Femur (tissue), 1 donor: ENCODE results near the gene TBX18.

Experiments used
- DNase-seq: peaks from one replicate; pipeline ENCODE4 v3.0.0-alpha.2; 2017

Gene TBX18

GRCh38 chr6:84743616-84744015 lies 20.8 kb downstream of the TBX18 start:
- no peak for DNase-seq

- DNase-seq, result no peak
These were observed 24.0 kb downstream of the TBX18 start for GRCh38 chr6:84740385-84740784.

DNA sequence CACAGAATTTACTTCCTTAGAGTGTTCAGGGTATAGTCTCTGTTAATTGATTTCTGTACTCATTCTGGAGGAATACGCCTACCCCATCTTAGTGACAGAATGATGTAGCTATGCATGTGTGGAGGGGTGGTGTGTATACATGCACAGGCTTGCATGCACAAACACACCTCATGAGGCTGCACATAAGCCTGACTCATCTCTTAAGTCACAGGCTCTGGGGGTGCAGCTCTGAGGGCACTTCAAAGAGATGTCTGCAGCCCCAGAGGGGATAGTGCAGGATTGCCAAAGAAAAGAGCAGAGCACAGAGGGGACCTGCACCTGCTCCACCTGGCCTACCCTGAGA lies 24.6 kb downstream of the TBX18 start:
- DNase-seq, result no peak

DNA sequence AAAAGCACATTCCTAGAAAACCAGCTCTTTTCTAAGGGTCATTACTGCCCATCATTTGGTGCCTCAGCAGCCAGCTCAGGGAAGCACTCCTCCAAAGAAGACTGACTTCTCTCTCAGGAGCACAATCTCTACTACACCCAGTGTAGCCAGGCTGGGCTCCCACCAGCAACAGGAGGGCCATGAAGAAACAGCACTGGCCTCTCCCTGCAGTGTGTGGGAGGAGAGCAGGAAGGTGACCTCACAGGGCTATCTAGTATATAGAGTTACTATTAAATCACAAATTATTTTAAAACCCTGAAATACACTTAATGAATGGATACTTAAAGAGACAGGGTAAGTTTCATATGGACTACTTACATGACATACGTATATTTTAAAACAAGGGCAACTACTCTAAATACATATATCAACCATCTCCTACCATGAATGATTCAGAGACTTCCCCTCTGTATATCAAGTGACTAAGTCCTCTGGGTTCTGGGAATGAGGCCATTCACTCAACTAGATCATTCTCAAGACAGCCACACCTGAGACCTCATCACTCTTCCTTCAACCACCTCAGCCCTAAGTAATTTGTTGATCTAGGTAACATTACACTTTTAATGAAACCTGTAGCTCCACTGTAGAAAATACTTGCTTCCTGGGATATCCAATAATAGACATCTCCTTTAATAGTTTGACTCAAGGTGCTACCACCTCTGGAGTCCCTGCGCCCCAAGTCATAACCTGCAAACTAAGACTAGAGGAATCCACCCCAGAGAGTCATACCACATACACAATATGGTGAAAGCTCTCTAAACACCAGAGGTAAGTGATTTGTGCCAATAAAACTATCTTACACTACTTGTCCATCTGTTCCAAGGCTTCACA lies 25.2 kb downstream of the TBX18 start:
- no peak for DNase-seq

DNA sequence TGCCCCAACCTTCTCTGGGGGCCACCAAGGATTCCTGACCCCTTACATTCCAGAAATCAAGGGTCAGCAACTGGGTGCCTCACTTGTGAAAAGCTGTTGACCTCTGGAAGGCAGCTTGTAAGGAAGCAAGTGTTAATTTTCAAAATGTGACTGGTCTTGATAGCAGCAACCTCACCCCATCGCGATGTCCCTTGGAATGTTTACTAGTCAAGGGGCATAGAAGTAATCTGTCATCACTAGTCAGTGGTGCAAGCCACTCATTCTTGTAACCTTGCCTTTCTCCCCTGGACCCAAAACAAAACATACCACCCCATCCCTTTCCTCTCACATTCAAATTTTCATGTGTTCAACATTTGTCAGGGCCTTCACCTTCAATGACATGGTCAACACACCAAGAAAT lies 30.5 kb downstream of the TBX18 start:
- no peak for DNase-seq

DNA sequence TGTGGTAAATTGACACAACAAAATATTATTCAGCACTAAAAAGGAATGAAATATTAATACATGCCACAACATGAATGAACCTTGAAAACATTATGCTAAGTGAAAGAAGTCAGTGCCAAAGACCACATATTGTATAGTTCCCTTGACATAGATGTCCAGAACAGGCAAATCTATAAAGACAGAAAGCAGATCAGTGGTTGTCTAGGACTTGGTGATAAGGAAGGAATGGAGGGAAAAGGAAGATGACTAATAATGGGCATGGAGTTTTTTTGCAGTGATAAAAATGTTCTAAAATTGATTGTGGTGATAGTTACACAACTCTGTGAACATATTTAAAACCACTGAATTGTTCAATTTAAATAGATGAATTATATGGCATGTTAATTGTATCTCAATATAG lies 32.5 kb downstream of the TBX18 start:
- DNase-seq, result no peak

- no peak for DNase-seq
These were observed 33.0 kb downstream of the TBX18 start for GRCh38 chr6:84731401-84731800.

DNA sequence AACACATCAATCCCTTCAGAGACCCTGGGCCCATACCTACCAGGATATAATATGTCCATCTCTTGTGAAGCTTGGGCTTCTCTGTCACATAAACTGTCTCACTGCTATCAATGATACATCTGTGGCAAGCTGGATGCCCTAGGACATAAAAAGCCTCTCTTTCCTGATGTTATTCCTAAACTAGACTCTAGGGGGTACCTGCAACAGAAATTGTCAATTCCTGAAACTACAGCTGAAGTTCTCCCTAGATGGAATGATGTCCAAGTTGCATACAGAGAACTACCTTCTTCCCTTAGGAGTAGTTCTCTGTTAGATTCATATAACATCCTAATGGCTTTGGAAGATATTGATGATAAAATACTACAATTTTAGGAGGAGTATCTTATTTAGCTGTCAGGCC lies 35.8 kb downstream of the TBX18 start:
- no peak for DNase-seq

DNA sequence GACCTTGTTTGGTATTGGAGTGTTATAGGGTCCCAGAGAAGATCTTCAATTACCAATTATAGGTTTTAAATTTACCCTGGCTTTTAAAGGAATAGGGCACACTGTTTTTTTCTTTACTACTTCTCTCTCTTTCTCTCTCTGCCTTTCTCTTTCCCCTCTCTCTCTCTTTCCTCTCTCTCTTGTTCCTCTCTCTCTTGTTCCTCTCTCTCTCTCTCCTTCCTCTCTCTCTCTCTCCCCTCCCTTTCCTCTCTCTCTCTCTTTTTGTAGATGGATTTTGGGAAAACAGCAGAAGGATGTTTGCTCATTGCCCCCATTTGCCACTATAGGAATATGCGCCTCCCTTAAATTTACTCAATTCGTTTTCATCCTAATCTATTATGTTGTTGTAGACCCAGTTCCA lies 45.2 kb downstream of the TBX18 start:
- no peak for DNase-seq

GRCh38 chr6:84718038-84718955 lies 46.1 kb downstream of the TBX18 start:
- no peak for DNase-seq

- no peak for DNase-seq
These were observed 55.3 kb downstream of the TBX18 start for GRCh38 chr6:84709121-84709520.

- DNase-seq, result peak; percentile 26
These were observed 57.2 kb downstream of the TBX18 start for GRCh38 chr6:84707171-84707570.

GRCh38 chr6:84696166-84696565 lies 68.2 kb downstream of the TBX18 start:
- no peak for DNase-seq

- DNase-seq, result no peak
These were observed 72.3 kb downstream of the TBX18 start for GRCh38 chr6:84691978-84692623.

- no peak for DNase-seq
These were observed 76.1 kb downstream of the TBX18 start for GRCh38 chr6:84688141-84688873.

DNA sequence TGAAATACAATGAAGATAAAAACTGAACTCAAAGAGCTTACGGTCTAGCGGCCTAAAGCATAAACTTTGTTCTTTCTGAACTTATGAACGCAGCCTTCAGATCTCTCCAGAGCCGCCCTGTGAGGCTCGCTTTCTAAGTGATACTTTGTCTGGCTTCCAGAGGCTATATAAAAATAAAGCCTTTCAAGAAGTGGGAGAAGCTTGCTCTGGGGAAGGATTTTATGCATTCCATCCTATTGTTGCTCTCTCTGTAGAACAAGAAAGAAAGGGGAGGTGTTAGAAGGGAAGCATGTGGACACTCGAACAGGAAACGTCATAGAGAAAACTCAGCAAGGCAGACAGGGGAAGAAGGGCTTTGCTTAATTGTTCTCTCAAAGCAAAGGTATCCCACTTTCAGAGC lies 77.0 kb downstream of the TBX18 start:
- no peak for DNase-seq

GRCh38 chr6:84685983-84686584 lies 78.3 kb downstream of the TBX18 start:
- DNase-seq, result no peak

DNA sequence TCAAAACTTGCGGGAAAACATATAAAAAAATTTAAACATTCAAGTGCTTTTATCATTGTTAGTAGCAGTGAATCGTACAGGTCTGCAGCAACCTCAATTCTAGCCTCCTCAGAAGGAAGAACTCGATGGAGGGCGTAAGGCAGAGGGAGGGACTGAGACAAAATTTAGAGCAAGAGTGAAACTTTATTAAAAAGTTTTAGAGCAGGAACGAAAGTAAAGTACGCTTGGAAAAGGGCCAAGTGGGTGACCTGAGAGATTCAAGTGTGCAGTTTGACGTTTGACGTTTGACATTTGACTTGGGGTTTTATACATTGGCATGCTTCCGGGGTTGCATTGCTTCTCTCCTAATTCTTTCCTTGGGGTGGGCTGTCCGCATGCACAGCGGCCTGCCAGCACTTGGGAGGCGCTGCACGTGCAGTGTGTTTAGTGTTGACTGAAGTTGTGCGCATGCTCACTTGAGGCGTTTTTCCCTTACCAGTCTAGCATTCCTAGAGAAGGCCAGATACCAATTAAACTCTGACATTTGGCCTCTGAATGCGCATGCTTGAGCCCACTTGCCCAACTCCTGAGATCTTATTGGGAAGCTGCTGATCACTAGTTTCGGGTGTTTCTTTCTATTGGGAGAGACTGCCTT lies 82.6 kb downstream of the TBX18 start:
- DNase-seq, result no peak

DNA sequence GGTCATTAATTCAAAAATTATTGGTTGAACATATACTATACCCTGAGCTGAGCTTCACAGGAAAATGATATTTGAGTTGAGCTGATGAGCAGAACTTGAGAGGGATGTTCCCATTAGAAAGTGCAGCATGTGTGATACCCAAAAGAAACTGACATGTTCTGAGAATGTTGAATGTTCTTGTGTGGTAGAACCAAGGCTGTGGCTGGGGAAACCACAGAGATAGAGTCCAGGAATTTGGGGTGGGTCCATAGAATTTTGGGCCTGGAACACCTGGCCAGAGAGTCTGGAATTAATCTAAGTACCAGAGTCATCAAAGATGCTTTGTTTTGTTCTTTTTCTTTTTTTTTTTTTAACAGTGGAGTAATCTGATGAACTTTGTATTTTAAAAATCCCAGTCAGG lies 88.7 kb downstream of the TBX18 start:
- no peak for DNase-seq

DNA sequence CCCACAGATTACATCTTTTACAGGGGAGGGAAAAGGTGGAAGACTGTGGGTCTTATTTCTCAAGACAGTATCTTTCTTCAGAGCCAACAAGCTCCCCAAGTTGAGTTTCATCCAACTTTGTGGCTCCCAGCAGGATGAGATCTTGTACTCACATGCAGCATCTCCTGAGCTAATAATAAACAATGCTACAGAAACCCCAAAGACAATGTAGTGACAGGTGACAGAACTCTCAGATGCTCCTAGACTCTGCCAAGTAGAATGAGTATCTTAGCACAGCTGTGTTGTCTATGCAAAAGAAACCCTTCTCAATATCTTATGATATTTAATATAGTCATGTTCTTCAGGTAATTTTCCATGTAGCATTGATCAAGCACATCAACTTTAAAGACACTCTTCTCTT lies 90.0 kb downstream of the TBX18 start:
- no peak for DNase-seq

DNA sequence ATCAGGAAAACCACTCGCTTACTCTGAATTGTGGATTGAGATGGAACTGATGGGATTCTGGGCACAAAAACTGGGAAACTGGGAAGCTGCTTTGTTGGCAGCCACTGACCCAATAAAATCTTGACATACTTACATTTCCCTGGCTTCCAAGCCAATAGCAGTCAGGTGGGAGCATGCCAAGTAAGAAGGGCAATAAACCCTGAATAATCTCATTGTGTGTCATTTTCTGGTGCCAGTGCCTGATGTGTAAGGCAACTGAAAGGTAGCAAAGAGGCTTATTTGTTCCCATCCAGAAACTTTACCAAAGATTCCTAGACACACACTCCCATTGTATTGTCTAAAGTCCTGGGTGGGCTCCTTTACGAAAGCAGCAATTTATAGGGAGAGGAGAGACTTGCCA lies 93.2 kb downstream of the TBX18 start:
- DNase-seq, result no peak

- DNase-seq, result no peak
These were observed 94.5 kb downstream of the TBX18 start for GRCh38 chr6:84669945-84670344.
